Activated T-cell treated with anti-CD3 and anti-CD28 coated beads for 4 hours (primary cell): Measurements from ENCODE around the gene RASAL1.

ENCODE experiments used
- DNase-seq: peaks from one replicate; pipeline ENCODE4 v3.0.0-alpha.2; 2020

RASAL1 gene

DNA sequence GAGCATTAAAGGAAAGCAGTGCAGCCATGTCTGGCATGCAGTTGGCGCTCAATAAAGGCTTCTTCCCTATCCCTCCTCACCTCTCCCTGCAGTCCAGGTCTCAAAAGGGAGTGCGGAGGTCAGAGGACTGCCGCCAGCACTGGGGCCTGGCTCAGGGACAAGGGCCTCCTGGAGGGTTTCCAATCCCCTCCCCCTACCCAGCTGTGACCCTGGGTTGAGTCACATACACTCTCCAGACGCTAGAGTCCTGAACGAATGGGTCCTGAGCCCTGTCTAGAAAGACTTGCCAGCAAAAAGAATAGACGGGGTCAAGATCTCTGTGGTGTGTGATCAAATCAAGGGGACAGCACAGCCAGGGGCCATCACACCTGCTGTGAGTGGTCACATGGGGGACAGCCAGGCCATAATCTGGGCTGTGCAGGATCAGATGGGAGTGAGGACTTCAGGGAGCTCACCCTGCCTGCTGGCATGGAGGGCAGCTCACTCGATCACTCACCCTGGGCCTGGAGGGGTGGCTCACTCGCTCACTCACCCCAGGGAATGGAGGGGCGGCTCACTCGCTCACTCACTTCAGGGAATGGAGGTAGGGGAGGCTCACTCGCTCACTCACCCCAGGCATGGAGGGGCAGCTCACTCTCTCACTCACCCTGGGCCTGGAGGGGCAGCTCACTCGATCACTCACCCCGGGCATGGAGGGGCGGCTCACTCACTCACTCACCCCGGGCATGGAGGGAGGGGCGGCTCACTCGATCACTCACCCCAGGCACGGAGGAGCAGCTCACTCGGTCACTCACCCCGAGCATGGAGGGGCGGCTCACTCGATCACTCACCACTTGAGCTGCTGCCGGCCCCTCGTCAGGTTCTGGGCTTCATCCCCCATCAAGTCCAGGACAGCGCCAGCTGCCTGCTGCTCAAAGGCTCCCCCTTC is 26.8 kb upstream of the RASAL1 start:
- DNase-seq: no peak

DNA sequence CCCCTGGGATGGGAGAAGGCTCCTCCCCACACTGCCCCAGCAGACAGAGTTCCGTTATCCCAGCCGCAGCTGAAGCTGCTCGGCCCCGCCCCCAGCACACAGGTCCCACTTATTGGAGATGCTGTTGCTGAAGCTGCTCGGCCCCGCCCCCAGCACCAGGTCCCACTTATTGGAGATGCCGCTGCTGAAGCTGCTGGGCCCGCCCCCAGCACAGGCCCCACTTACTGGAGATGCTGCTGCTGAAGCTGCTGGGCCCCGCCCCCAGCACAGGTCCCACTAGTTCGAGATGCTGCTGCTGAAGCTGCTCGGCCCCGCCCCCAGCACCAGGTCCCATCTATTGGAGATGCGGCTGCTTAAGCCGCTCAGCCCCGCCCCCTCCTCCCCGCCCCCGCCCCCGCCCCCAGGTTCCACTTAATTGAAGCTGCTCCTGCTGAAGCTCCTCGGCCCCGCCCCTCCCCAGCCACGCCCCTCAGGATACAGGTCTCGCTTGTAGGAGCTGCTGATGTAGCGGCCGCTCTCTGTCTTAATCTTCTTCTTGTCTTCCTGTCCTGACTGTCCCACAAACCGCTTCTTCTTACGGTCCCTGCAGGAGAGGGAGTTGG is 26.0 kb upstream of the RASAL1 start:
- no peak for DNase-seq

DNA sequence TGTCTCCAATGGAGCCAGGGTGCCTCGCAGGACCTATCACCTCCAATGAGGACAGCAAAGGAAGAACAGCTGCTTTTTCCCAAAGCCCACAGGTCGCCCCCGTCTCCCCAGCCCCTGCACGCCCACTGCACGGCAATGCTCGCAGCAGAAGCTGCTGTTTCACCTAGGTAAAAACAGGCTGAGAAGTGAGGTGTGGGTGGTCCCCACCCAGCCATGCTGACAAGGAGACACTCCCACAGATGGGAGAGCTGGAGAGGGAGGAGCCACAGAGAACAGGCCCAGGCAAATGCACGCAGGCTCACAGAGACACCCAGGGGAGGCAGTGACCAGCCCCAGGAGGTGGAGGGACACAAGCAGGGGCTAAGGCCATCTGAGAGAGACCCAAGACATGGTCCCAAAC is 24.4 kb upstream of the RASAL1 start:
- DNase-seq: no peak

DNA sequence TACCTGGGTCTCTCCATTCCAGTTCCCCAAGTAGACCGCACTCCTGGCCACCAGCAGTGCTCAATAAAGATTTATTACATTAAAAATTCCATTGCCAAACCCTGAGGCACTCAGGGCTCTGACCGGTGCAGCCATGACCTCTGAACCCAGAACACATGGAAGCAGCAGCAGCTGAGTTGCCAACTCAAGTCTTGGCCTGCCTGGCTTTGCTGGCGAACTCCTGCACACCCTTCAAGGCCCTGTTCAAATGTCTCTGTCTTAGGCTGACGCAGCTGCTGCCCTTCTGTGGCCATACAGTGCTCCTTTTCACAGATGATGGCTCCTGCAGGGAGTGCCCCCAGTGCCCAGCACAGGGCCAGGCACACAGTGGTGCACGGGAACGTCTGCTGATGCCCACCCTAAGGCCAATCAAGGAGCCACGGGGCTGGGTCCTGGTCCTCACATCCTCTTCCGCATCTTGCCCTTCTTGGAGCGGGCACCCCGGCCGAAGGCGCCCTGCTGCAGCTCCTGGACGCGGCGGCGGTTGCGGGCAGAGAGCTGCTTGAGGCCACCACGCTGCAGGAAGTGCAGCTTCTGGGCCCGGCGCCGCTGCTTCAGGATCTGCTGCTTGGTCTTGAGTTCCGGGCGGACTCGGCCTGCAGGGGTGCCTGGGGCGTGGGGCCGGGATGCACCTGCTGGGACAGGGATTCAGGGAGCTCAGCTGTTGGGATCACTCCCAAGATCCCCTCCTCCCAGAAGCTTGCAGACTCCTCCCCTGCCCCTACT is 23.1 kb upstream of the RASAL1 start:
- DNase-seq: no peak

DNA sequence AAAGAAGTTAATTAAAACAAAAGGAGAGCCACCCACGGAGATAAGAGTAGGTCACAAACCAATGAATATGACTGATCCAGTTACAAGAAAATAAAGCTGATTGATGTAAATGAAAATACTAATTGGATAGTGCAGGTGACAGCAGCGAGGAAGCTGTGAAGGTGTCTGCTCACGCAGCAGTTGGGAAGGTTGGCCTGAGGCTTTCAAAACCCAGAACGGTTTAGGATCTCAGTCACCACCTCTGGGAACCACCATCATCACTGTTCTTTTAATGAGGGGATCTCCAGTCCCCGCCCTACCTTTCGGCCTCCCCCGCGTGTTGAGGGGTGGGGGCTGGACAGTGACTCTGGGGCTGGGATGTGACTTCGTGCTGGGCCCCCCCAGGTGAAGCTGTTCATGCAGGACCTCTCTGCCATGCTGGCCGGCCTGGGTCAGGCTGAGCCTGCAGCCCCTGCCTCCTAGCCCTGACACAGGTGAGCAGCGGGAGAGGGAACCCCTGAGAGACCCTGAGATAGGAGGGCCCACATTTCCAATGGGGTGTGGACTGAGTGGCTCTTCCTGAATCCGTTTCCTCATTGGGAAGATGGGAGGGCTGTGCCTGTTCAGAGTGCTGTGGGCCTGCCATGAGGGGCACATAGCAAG is 21.8 kb upstream of the RASAL1 start:
- no peak for DNase-seq

DNA sequence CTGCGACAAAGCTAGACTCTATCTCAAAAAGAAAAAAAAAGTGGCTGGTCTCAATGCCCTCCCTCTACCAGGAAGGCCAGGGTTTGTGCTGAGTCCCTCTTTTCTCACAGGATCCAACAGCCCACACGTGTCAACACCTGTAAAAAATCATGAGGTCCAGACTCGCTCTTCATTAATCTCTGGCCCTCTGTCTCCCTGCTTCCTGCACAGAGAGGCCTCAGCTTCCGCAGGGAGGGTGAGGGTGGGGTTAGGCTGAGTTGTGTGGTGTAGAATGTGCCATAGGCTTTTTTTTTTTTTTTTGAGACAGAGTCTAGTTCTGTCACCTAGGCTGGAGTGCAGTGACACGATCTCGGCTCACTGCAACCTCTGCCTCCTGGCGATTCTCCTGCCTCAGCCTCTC is 20.1 kb upstream of the RASAL1 start:
- DNase-seq: no peak

DNA sequence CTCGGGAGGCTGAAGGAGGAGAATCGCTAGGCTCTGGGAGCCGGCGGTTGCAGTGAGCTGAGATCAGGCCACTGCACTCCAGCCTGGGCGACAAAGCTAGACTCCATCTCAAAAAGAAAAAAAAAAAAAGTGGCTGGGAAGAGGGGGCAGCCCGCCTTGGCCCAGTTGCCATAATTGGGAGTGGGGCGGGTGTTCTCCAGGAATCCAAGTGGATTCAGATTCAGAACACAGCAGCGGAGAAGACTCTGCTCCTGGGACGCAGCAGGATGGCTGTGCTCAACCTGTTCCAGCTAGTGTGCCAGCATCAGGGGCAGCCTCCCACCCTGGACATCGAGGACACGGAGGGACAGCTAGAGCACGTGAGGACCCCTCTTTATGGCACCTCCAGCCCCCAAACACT is 19.5 kb upstream of the RASAL1 start:
- DNase-seq: no peak

DNA sequence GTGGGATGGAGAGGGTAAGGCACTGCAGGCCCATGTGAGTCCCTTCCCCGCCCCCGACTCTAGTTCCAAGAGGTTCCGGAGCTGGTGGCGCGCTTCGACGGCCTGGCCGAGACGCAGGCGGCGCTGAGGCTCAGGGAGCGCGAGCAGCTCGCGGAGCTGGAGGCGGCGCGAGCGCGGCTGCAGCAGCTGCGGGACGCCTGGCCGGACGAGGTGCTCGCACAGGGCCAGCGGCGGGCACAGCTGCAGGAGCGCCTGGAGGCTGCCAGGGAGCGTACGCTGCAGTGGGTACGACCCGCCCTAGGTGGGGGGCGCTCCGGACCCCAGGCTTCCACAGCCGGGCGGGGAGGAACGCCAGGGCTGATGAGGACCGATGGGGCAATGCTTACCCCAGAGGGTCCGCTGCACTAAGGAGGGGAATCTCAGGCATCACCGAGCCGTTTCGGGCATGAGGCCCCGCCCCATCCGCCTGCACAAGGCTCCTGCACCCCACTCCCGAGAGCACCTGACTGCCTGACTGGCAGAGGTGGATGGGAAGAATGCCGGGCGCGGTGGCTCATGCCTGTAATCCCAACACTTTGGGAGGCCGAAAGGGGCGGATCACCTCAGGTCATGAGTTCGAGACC is 18.9 kb upstream of the RASAL1 start:
- no peak for DNase-seq

DNA sequence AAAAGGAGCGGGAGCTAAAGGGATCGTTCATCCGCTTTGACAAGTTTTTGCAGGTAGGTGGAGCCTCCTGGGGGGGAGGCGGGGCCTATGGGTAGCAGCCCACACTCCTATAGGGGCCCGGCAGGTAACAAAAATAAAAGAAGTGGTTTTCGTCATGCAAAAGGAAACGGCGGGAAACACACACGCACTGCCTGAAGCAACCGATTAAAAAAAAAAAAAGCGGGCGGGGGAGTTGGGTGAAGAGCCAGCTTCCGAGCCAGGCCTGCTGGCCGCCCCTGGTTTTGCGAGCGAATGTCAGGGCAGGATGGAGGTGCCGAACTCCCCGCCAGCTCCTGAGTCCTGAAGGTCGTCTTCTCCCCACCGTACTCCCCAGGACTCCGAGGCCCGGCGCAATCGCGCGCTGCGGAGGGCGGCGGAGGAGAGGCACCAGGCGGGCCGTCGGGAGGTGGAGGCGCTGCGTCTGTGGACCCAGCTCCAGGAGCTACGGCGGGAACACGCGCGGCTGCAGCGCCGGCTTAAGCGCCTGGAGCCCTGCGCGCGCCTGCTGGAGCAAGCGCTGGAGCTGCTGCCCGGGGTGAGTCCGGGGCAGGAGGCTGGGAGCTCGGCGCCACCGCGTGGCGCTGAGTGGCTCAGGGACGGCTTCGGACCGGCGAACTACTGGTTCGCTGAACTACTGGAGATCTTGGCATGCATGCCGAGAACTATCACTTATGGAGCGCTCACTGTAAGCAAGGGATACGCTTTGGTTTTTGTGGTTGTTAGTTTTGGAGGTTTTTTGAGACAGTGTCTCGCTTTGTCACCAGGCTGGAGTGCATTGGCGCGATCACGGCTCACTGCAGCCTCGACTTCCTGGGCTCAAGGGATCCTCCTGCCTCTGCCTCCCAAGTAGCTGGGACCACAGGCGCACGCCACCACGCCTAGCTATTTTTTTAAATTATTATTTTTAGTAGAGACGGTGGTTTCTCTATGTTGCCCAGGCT is 17.6 kb upstream of the RASAL1 start:
- DNase-seq: peak; percentile 49

DNA sequence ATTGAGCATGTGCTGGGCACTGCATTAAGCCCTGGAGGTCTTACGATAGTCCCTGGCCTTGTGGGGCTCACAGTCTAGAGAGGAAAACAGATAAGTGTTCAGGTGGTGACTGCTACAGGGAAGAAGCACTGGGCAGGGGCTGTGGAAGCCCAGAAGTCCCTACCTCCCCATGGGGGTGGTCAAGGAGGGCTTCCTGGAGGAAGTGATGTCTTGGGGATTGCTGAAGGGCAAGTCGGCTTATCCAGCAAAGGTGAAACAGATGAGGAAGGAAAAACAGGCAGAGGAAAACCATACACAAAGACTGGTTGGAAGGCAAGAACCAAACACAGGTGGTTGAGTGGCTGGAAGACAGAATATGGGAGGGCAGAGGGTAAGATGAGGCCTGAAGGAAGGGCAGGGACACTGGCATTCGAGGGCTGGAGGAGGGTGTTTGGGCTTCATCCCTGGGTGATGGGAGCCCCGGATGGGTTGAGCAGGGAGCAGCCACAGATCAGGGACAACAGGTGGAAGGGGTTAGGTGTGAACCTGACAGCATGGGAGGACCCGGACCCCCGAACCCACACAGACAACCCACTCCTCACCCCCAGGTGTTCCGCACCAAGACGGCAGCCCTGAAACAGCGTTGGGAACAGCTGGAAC is 16.8 kb upstream of the RASAL1 start:
- no peak for DNase-seq

DNA sequence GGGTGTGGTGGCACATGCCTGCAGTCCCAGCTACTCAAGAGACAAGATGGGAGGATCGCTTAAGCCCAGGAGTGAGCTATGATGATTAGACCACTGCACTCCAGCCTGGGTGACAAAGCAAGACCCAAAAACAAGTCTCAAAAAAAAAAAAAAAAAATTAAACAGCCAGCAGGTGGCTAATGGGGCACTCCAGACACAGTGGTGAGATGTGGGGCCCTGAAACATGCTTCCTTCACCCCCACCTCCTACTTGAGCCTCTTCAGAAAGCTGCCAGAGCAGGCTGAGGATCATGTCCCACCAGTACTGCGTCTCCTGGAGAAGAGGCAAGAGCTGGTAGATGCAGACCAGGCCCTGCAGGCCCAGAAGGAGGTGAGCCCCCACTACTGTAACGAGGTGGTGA is 16.1 kb upstream of the RASAL1 start:
- no peak for DNase-seq

DNA sequence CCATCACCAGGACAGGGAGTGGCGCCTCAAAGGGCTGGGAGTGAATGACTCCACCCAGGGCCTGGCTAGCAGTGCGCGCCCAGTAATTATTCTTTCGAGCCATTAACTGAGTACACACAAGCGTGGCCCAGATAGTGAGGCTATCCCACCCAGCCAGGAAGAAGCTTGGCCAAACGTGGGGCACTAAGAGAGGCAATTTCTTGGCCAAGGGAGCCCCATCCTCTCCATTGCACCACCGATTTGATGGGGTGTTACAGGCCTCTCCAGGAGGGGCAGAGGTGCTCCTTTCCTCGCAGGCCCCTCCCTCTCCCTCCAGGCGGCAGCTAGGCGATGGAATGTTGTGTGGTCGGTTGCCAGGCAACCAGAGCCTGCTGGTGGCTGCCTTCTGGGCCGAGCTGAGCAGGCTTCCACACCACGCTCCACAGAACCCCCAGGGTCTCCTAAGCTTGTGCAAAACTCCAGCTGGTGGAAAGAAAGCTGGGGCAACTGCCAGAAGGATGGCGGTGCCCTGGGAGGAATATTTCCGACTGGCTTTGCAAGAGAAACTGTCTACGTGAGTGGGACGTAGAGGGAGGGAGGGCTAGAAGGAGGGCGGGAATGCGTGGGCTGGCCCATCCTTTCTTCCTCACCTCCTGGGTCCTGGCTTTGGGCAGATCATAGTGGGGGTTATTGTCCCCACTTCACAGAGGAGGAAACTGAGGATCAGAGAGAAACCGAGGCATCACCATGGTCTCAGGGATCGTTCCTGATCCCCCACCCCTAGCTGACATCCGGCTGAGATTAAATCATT is 14.0 kb upstream of the RASAL1 start, which contains the start of gene CFAP73:
TSS of gene CFAP73 (plus strand) at position 364 of the 790 bp plus-strand sequence. CDS start at position 498, 134 bp downstream.
- DNase-seq: no peak

DNA sequence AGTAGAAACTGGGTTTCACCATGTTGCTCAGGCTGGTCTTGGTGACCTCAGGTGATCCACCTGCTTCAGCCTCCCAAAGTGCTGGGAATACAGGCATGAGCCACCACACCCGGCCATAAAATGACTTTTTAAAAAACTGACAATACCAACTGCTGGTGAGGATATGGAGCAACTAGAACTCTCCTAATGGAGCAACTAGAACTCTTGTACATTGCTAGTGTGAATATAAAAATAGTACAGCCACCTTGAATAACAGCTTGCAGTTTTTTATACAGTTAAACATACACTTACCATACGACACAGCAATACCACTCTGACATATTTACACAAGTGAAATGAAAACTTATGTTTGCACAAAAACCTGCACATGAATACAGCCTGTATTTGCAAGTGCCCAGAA is 11.4 kb upstream of the RASAL1 start:
- no peak for DNase-seq

DNA sequence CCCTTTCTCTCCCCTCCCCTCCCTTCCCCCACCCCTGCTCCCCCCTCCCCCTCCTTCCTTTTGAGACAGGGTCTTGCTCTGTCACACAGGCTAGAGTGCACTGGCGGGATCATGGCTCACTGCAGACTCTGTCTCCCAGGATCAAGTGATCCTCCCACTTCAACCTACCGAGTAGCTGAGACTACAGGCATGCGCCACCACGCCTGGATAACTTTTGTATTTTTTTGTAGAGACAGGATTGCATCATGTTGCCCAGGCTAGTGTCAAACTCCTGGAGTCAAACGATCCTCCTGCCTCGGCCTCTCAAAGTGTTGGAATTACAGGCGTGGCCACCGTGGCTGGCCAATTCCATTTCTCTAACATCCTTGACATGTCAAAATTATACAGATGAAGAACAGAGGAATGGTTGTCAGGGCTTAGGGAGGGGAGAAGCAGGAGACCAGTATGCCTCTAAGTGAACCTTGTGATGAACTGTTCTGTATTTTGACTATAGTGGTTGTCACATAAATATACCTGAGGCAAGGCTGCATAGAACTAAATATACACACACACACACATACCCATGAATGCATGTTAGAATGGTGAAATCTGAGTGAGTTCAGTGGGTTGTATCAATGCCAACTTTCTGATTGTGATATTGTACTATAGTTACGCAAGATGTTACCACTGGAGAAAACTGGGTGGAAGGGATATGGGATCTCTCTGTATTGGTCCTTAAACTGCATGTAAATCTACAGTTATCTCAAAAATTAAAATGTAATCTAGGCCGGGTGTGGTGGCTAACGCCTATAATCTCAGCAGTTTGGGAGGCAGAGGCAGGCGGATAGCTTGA is 10.4 kb upstream of the RASAL1 start:
- DNase-seq: no peak

DNA sequence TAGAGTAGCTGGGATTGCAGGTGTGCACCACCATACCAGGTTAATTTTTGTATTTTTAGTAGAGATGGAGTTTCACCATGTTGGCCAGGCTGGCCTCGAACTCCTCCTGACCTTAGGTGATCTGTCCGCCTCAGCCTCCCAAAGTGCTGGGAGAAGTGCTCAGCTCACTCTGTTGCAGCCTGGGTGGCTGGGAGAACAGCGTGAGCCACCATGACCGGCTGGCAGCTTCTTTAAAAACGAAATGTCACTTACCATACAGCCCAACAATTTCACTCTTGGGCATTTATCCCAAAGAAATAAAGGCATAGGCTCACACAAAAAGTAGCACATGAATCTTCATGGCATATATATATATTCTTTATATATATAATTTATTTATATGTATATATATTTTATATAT is 9.2 kb upstream of the RASAL1 start:
- DNase-seq: no peak

DNA sequence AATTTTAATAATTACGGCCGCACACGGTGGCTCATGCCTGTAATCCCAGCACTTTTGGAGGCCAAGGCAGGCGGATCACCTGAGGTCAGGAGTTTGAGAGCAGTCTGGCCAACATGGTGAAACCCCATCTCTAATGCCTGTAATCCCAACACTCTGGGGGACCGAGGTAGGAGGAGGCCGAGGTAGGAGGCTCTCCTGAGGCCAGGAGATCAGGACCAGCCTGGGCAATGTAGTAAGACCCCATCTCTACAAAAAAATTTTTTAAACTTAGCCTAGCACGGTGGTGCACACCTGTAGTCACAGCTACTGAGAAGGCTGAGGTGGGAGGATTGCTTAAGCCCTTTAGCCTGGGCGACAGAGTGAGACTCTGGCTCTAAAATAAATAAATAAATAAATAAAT is 8.4 kb upstream of the RASAL1 start:
- no peak for DNase-seq

DNA sequence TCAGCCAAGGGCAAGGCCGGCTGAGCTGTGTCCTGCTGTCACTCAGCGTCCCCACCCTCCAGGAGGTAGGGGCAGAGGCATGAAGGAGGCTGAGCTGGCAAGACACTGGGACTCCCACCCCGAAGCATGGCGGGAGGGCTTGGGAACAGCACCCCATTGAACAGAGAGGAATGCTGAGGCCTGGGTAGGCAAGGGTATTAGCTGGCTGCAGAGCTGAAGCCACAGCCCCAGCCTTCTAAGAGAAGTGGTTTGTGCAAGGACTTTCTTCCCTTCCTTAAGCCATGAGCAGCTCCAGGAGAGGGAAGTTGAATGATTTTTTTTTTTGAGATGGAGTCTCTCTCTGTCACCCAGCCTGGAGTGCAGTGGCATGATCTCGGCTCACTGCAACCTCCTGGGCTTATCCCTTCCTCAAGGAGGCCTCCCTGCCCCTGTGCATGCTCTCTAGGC is 7.3 kb upstream of the RASAL1 start:
- no peak for DNase-seq

DNA sequence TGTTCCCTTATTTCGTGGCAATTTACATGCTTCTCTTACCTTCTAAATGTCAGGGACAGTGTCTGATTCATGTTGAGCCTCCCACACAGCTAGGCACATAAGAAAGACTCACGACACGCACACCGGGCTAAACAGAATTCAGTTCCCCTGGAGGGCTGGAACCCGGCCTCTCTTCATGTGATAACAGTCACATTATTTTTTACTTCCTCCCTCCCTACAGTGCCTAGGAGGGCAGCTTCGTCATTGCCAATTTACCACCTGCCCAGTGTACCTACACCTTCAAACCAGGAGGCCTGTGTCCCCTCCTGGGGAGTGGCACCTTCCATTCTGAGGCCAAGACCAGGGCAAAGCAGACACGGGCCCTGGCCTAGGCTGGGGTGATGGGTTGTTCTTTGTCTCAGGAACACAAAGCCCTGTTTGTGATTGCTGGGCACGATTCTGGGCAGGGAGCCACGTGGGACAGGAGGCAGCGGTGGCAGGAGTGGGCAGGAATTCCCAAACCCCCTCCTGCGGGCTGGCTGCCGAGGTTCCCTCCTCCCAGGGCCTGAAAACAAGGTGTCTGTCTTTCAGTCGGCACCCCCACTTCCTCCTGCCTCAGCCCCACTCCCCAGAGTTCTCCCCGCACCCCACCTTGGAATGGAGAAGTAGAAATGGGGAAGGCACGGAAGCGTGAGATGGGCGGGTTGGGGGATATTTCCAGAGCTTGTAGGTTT is 6.8 kb upstream of the RASAL1 start:
- no peak for DNase-seq
